Measurements from ENCODE around the gene SLIT1. TPM values are rescaled to one million over a fixed set of nuclear protein-coding genes. Genes with fewer than 3 reads are reported as not detected.
"Not testable (repeated sequence)": the region's sequence is repeated elsewhere in the genome, so short reads cannot be mapped to it uniquely, and the experiment has no call there.

The SLIT1 gene
- total and polyA plus RNA-seq, 7 donors = 0.04 to 0.30 (median 0.08) TPM

GRCh38 chr10:97089209-97089870 lies 96.4 kb downstream of the SLIT1 start:
- Histone ChIP-seq H3K9me3 (no peaks in the 10 kb centered on the region), H3K4me1 (no peaks in the 10 kb centered on the region), H3K4me3 (no peak overlapping the region), H3K27me3 (ENCODE audit: insufficient read depth in 3 of 3, low read length in 2 of 3) (peaks cover 0 to 2% (median 0%) of the 10 kb centered on the region in 3 donors), H3K36me3 (ENCODE audit: insufficient read depth in 1 of 2, low read depth in 1 of 2) (no peaks in the 10 kb centered on the region), H3K27ac (no peak overlapping the region)
- TF ChIP-seq CTCF (IDR thresholded peaks at IDR 0.05) = no peak
- WGBS, 3 donors = 54 to 56% (median 54%) methylated on average over 15 of the region's 15 CpGs
- ATAC-seq (peak in 1 of 4 donors; percentile 76), DNase-seq (no peak)
- intact Hi-C loops (cut with DNase I) = no loop called here

GRCh38 chr10:97087296-97087695 lies 98.5 kb downstream of the SLIT1 start:
- intact Hi-C loops (cut with DNase I) = no loop called here
- no peak overlapping the region for H3K27ac ChIP-seq
- DNase-seq = no peak
- H3K27me3 ChIP-seq (ENCODE audit: insufficient read depth in 3 of 3, low read length in 2 of 3) = peaks cover 0 to 2% (median 0%) of the 10 kb centered on the region in 3 donors
- H3K4me3 ChIP-seq = no peak overlapping the region
- TF ChIP-seq CTCF (IDR thresholded peaks at IDR 0.05) = no peak
- H3K4me1 ChIP-seq = no peaks in the 10 kb centered on the region
- H3K36me3 ChIP-seq (ENCODE audit: insufficient read depth in 1 of 2, low read depth in 1 of 2) = no peaks in the 10 kb centered on the region
- 59 to 66% (median 63%) methylated on average over 9 of the region's 9 CpGs for WGBS, 3 donors
- no peak for ATAC-seq
- H3K9me3 ChIP-seq = no peaks in the 10 kb centered on the region

- intact Hi-C loops (cut with DNase I) = no loop called here
- 88 to 96% (median 94%) methylated on average over 1 of the region's 1 CpG for WGBS, 3 donors
- DNase-seq (no peak), ATAC-seq (no peak)
- no peak overlapping the region for H3K4me3 ChIP-seq
- H3K36me3 ChIP-seq (ENCODE audit: insufficient read depth in 1 of 2, low read depth in 1 of 2) = no peaks in the 10 kb centered on the region
- TF ChIP-seq CTCF (IDR thresholded peaks at IDR 0.05) = no peak
- no peaks in the 10 kb centered on the region for H3K4me1 ChIP-seq
- H3K27me3 ChIP-seq (ENCODE audit: insufficient read depth in 3 of 3, low read length in 2 of 3) = peaks cover 0 to 2% (median 0%) of the 10 kb centered on the region in 3 donors
- no peak overlapping the region for H3K27ac ChIP-seq
- no peaks in the 10 kb centered on the region for H3K9me3 ChIP-seq
Measured at GRCh38 chr10:97086530-97086929, 99.2 kb downstream of the SLIT1 start.

- no peaks in the 10 kb centered on the region for H3K4me1 ChIP-seq
- H3K4me3 ChIP-seq = no peak overlapping the region
- no peaks in the 10 kb centered on the region for H3K9me3 ChIP-seq
- DNase-seq (no peak), ATAC-seq (no peak)
- TF ChIP-seq CTCF (IDR thresholded peaks at IDR 0.05) = no peak
- WGBS, 3 donors = 71 to 73% (median 72%) methylated on average over 9 of the region's 9 CpGs
- H3K27me3 ChIP-seq (ENCODE audit: insufficient read depth in 3 of 3, low read length in 2 of 3) = no peaks in the 10 kb centered on the region
- H3K36me3 ChIP-seq (ENCODE audit: insufficient read depth in 1 of 2, low read depth in 1 of 2) = no peaks in the 10 kb centered on the region
- H3K27ac ChIP-seq = no peak overlapping the region
- intact Hi-C loops (cut with DNase I) = no loop called here
Measured at GRCh38 chr10:97083228-97083829, 102.4 kb downstream of the SLIT1 start.

- H3K4me3 ChIP-seq; H3K4me1 ChIP-seq; intact Hi-C loops (cut with DNase I); H3K27ac ChIP-seq; DNase-seq; H3K9me3 ChIP-seq; H3K36me3 ChIP-seq (ENCODE audit: insufficient read depth in 1 of 2, low read depth in 1 of 2); ATAC-seq; H3K27me3 ChIP-seq (ENCODE audit: insufficient read depth in 3 of 3, low read length in 2 of 3): not testable (repeated sequence)
- WGBS, 3 donors = 72 to 80% (median 73%) methylated on average over 7 of the region's 7 CpGs
Measured at GRCh38 chr10:97082575-97082974, 103.2 kb downstream of the SLIT1 start.
